Caco-2 (cell line): ENCODE measurements around the gene IQSEC3. TPM values are rescaled to one million over a fixed set of nuclear protein-coding genes. Genes with fewer than 3 reads are reported as not detected.
"Not testable (repeated sequence)": the region's sequence is repeated elsewhere in the genome, so short reads cannot be mapped to it uniquely, and the experiment has no call there.

Source experiments
- BruUV-seq: library from RNA; stranded (reverse); fragments of 400-500 nt; replicated peaks from 2 replicates; lab custom pipeline; 2021; lab: Mats Ljungman, UMichigan
- CTCF ChIA-PET: fragments of 300-600 bp; sonication (Branson Sonifier 250); formaldehyde crosslinking; loops from one replicate; lab custom pipeline; 2022; ENCODE audit warnings: antibody characterized with exemption; lab: Charles Lee
- POLR2A ChIA-PET: fragments of 300-600 bp; sonication (Branson Sonifier 250); formaldehyde crosslinking; loops from one replicate; lab custom pipeline; 2022; ENCODE audit warnings: antibody characterized with exemption; lab: Charles Lee
- DNase-seq, 2 experiments: peaks; one replicate each; pipeline versions ENCODE4 v3.0.0 to v3.0.0-alpha.2; 2020 to 2022
- H3K27me3 ChIP-seq: replicated peaks from 2 replicates; pipeline ENCODE4 v1.6.0; 2011; ENCODE audit warnings: low read length; ENCODE audit not compliant: control insufficient read depth, insufficient read depth
- H3K36me3 ChIP-seq: 2 replicates; pipeline ENCODE4 v1.5.1; 2011; ENCODE audit warnings: low read length; ENCODE audit not compliant: control insufficient read depth, insufficient read depth
- H3K4me1 ChIP-seq: fragments of 250-450 bp; sonication (Bioruptor Pico); 2 replicates; pipeline ENCODE4 v1.5.1; 2020; ENCODE audit warnings: mild to moderate bottlenecking
- H3K4me3 ChIP-seq: 2 replicates; pipeline ENCODE4 v1.5.1; 2011; ENCODE audit warnings: low read depth, mild to moderate bottlenecking, control low read depth, low read length
- H3K9me3 ChIP-seq: fragments of 250-450 bp; sonication (Bioruptor Pico); 2 replicates; pipeline ENCODE4 v1.5.1; 2020; ENCODE audit warnings: mild to moderate bottlenecking, moderate library complexity
- H3K27ac Mint-ChIP-seq: one replicate; pipeline ENCODE4 v1.8.0; 2022; ENCODE audit warnings: mixed read lengths; ENCODE audit not compliant: unreplicated experiment
- H3K27me3 Mint-ChIP-seq: one replicate; pipeline ENCODE4 v1.8.0; 2022; ENCODE audit warnings: mixed read lengths; ENCODE audit not compliant: insufficient read depth, unreplicated experiment
- H3K36me3 Mint-ChIP-seq: one replicate; pipeline ENCODE4 v1.8.0; 2022; ENCODE audit warnings: mild to moderate bottlenecking, mixed read lengths; ENCODE audit not compliant: insufficient read depth, unreplicated experiment
- H3K4me1 Mint-ChIP-seq: one replicate; pipeline ENCODE4 v1.8.0; 2022; ENCODE audit warnings: low read depth, mixed read lengths; ENCODE audit not compliant: unreplicated experiment
- H3K4me3 Mint-ChIP-seq: one replicate; pipeline ENCODE4 v1.8.0; 2022; ENCODE audit warnings: mild to moderate bottlenecking, moderate library complexity, mixed read lengths; ENCODE audit not compliant: unreplicated experiment
- H3K9me3 Mint-ChIP-seq: one replicate; pipeline ENCODE4 v1.8.0; 2022; ENCODE audit warnings: mixed read lengths; ENCODE audit not compliant: unreplicated experiment
- intact Hi-C: fragments of 100-400 bp; cut with micrococcal nuclease; formaldehyde crosslinking; loops from one replicate; pipeline ENCODE4 v1.10.0; 2022; ENCODE audit not compliant: unreplicated experiment
- total RNA-seq: library from RNA; stranded (reverse); gene quantifications from 2 replicates; pipeline ENCODE4 v1.2.3, GENCODE V29; 2022
- TF ChIP-seq, protein P1 (sequence below), 2 experiments: fragments of 200-600 bp in 1 of 2; IDR thresholded peaks; 1 replicate in 1 of 2; 2 replicates in 1 of 2; pipeline versions ENCODE4 v1.5.1 to v1.8.0; 2011 to 2022; ENCODE audit warnings: antibody characterized with exemption in 1 of 2, control low read depth in 1 of 2, inconsistent platforms in 1 of 2, low read depth in 1 of 2, low read length in 1 of 2, mild to moderate bottlenecking in 1 of 2, moderate library complexity in 1 of 2; ENCODE audit not compliant: insufficient read depth in 1 of 2, severe bottlenecking in 1 of 2, unreplicated experiment in 1 of 2

Gene IQSEC3
- total RNA-seq, 1 experiment from 2014 or later = 0.59 TPM

DNA sequence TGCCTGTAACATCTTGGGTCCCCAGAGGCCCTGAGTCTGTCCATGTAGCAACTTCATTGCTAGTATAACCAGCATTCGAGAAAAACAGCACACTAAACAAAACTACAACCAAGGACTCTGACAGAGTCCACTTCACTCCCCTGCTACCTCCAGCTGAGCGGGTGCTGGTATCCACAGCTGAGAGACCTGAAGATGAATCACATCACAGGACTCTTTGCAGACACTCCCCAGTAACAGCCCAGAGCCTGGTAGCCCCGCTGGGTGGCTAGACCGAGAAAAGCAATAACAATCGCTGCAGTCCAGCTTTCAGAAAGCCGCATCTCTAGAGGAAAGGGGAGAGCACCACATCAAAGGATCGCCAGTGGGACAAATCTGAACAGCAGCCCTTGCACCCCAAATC is 9.0 kb upstream of the IQSEC3 start:
- TF ChIP-seq, protein P1, sequence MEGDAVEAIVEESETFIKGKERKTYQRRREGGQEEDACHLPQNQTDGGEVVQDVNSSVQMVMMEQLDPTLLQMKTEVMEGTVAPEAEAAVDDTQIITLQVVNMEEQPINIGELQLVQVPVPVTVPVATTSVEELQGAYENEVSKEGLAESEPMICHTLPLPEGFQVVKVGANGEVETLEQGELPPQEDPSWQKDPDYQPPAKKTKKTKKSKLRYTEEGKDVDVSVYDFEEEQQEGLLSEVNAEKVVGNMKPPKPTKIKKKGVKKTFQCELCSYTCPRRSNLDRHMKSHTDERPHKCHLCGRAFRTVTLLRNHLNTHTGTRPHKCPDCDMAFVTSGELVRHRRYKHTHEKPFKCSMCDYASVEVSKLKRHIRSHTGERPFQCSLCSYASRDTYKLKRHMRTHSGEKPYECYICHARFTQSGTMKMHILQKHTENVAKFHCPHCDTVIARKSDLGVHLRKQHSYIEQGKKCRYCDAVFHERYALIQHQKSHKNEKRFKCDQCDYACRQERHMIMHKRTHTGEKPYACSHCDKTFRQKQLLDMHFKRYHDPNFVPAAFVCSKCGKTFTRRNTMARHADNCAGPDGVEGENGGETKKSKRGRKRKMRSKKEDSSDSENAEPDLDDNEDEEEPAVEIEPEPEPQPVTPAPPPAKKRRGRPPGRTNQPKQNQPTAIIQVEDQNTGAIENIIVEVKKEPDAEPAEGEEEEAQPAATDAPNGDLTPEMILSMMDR (IDR thresholded peaks at IDR 0.05; ENCODE audit: insufficient read depth in 1 of 2, low read depth in 1 of 2, low read length in 1 of 2, severe bottlenecking in 1 of 2, unreplicated experiment in 1 of 2) = no peak
- H3K27me3 Mint-ChIP-seq = peaks cover 54% of the 10 kb centered on the region
- no TSS peak for BruUV-seq
- Histone ChIP-seq H3K36me3 (no peaks in the 10 kb centered on the region), H3K4me3 (no peak overlapping the region), H3K27me3 (peaks cover 4% of the 10 kb centered on the region), H3K4me1 (no peaks in the 10 kb centered on the region), H3K9me3 (0 out of 2 replicates have a peak, but pooled peaks cover 4% of the 10 kb centered on the region)
- no peak for DNase-seq
- intact Hi-C loops = no loop called here
- H3K4me1 Mint-ChIP-seq = no peaks in the 10 kb centered on the region
- ChIA-PET CTCF (interaction anchor here (1.1 kb wide), 1 partner anchor 146 kb away, joined by 3 read pairs; no protein-coding TSS in a partner anchor), POLR2A (no interaction called here)
- no peaks in the 10 kb centered on the region for H3K36me3 Mint-ChIP-seq
- H3K4me3 Mint-ChIP-seq = no peak overlapping the region
- no peak overlapping the region for H3K27ac Mint-ChIP-seq
- H3K9me3 Mint-ChIP-seq = peaks cover 21% of the 10 kb centered on the region

DNA sequence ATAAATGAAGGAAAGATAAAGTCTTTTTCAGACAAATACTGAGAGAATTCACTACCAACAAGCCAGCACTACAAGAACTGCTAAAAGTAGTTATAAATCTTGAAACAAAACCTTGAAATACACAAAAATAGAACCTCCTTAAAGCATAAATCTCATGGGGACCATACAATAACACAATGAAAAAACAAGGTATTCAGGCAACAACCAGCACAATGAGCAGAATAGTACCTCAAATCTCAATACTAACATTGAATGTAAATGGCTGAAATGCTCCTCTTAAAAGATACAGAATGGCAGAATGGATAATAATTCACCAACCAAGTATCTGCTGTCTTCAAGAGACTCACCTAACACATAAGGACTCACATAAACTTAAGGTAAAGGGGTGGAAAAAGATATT is 7.7 kb upstream of the IQSEC3 start:
- TF ChIP-seq, protein P1 (IDR thresholded peaks at IDR 0.05; ENCODE audit: insufficient read depth in 1 of 2, low read depth in 1 of 2, low read length in 1 of 2, severe bottlenecking in 1 of 2, unreplicated experiment in 1 of 2) = no peak
- ChIA-PET POLR2A (no interaction called here), CTCF (interaction anchor here (0.7 kb wide), 1 partner anchor 59 kb away, joined by 3 read pairs; no protein-coding TSS in a partner anchor)
- intact Hi-C loops = no loop called here
- no TSS peak for BruUV-seq
- H3K4me3 ChIP-seq = no peak overlapping the region
- Mint-ChIP-seq H3K4me3 (no peak overlapping the region), H3K4me1 (no peaks in the 10 kb centered on the region), H3K27me3 (peaks cover 47% of the 10 kb centered on the region), H3K27ac (no peak overlapping the region), H3K9me3 (peaks cover 21% of the 10 kb centered on the region), H3K36me3 (no peaks in the 10 kb centered on the region)
- no peak for DNase-seq
- no peaks in the 10 kb centered on the region for H3K4me1 ChIP-seq
- H3K36me3 ChIP-seq = no peaks in the 10 kb centered on the region
- 0 out of 2 replicates have a peak, but pooled peaks cover 4% of the 10 kb centered on the region for H3K9me3 ChIP-seq
- peaks cover 4% of the 10 kb centered on the region for H3K27me3 ChIP-seq

DNA sequence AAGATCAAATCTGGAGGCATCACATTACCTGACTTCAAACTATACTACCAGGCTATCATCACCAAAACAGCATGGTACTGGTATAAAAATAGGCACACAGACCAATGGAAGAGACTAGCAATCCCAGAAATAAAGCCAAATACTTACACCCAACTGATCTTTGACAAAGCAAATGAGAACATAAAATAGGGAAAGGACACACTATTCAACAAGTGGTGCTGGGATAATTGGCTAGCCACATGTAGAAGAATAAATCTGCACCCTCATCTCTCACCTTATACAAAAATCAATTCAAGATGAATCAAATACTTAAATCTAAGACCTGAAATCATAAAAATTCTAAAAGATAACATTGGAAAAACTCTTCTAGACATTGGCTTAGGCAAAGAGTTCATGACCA is 4.7 kb upstream of the IQSEC3 start:
- BruUV-seq, CTCF ChIA-PET: not testable (repeated sequence)

DNA sequence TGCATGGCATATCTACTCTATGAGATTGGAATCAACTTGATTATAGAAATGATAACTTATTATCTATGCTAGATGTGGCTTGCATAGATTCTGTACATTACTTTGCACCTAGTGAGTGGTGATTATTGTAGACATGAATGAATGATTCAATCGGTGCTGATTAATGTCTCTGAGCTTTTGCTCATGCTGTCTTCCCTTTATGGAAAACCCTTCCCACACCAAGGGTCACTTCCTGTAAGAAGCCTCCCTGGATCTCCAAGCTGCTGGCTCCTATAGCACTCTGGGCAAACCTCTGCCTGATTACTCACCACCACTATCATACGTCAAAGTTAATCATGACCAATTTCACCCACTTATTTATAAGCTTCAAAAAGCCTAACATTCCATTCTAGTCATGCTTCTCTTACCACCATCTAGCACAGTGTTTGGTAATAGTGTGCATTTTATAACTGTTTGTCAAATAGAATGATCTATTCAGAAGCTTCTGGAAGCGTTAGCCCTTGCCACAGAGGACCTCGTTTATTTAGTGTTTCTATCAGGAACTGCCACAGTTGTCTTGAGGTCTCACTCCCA is 990 bp upstream of the IQSEC3 start:
- H3K27ac Mint-ChIP-seq, H3K4me3 Mint-ChIP-seq, DNase-seq, H3K4me1 Mint-ChIP-seq, POLR2A ChIA-PET, H3K27me3 ChIP-seq, H3K36me3 ChIP-seq, H3K4me1 ChIP-seq, H3K4me3 ChIP-seq, intact Hi-C loops, BruUV-seq, CTCF ChIA-PET, H3K36me3 Mint-ChIP-seq, H3K9me3 ChIP-seq: not testable (repeated sequence)
- H3K27me3 Mint-ChIP-seq = peaks cover 33% of the 10 kb centered on the region
- H3K9me3 Mint-ChIP-seq = peaks cover 11% of the 10 kb centered on the region

More for the DNA sequence above, 4.7 kb upstream of the IQSEC3 start:
- H3K4me3 Mint-ChIP-seq, intact Hi-C loops, H3K36me3 ChIP-seq, DNase-seq, H3K4me1 ChIP-seq, H3K27ac Mint-ChIP-seq, H3K9me3 ChIP-seq, POLR2A ChIA-PET, H3K4me1 Mint-ChIP-seq, H3K27me3 ChIP-seq, H3K4me3 ChIP-seq, H3K36me3 Mint-ChIP-seq: not testable (repeated sequence)
- Mint-ChIP-seq H3K27me3 (peaks cover 45% of the 10 kb centered on the region), H3K9me3 (peaks cover 21% of the 10 kb centered on the region)

DNA sequence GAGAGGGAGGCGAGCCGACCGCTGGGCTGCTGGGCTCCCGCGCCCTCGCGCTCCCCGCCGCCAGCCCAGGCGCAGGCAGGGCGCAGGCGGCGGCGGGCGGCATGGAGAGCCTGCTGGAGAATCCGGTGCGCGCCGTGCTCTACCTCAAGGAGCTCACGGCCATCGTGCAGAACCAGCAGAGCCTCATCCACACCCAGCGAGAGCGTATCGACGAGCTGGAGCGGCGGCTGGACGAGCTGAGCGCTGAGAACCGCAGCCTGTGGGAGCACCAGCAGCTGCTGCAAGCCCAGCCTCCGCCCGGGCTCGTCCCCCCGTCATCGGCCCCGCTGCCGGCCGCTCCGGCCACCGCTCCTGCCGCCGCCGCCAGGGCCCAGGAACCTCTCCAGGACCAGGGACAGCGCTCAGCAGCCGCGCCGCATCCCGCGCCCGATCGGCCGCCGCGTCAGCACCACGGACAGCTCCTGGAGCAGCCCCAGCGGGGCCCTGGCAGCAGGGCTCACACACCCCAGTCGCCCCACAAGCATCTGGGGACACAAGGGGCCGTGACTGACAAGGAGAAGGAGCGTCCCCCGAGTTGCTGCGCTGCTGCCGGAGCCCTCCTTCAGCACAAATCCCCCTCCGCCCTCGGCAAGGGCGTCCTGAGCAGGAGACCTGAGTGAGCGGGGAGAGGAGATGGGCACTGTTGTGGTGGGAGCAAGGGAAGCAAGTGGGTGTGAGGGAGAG is 376 bp downstream of the IQSEC3 start:
- H3K9me3 ChIP-seq, H3K4me3 ChIP-seq, H3K4me1 Mint-ChIP-seq, H3K36me3 Mint-ChIP-seq, CTCF ChIA-PET, H3K27me3 ChIP-seq, intact Hi-C loops, H3K9me3 Mint-ChIP-seq, BruUV-seq, H3K4me3 Mint-ChIP-seq, H3K27ac Mint-ChIP-seq, H3K4me1 ChIP-seq, H3K36me3 ChIP-seq, POLR2A ChIA-PET: not testable (repeated sequence)
- DNase-seq = peak in 1 of 2 experiments; percentile 57
- peaks cover 34% of the 10 kb centered on the region for H3K27me3 Mint-ChIP-seq
